SH-SY5Y (cell line): Measurements from ENCODE around the gene SUPT6H.

Experiments
- GATA2 ChIP-seq: IDR thresholded peaks from 2 replicates; pipeline ENCODE4 v1.6.1; 2011; ENCODE audit warnings: mild to moderate bottlenecking, low read depth, low read length
- GATA3 ChIP-seq: IDR thresholded peaks from 2 replicates; pipeline ENCODE4 v1.6.1; 2011; ENCODE audit warnings: low read depth, mild to moderate bottlenecking, low read length, moderate library complexity

GRCh38 chr17:28750178-28751047 lies 88.4 kb downstream of the SUPT6H start:
- TF ChIP-seq GATA2 (no peak), GATA3 (no peak)
